COR-L47 (cell line): Measurements from ENCODE around the gene UBE2V1.
"Not testable (repeated sequence)": the region's sequence is repeated elsewhere in the genome, so short reads cannot be mapped to it uniquely, and the experiment has no call there.

Experiments
- DNase-seq: peaks from one replicate; lab custom pipeline; 2025; lab: John Stamatoyannopoulos, UW

Gene UBE2V1

DNA sequence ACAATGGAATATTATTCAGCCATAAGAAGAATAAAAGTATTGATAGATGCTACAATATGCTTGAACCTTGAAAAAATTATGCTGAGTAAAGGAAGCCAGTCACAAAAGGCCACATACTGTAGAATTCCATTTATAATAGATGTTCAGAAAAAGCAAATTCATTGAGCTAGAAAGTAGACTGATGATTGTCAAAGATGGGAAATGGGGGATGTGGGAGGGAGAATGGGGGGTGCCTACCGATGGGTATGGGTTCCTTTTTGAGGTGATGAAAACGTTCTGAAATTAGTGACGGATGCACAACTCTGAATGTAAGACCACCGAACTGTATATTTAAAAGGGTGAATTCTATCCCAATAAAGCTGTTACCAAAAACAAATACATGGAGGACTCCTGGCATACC lies 18.4 kb downstream of the UBE2V1 start:
- no peak for DNase-seq

GRCh38 chr20:50093240-50093639 lies 19.7 kb downstream of the UBE2V1 start:
- DNase-seq = no peak

GRCh38 chr20:50092436-50092835 lies 20.5 kb downstream of the UBE2V1 start:
- no peak for DNase-seq

GRCh38 chr20:50089787-50090177 lies 23.2 kb downstream of the UBE2V1 start:
- DNase-seq = no peak

DNA sequence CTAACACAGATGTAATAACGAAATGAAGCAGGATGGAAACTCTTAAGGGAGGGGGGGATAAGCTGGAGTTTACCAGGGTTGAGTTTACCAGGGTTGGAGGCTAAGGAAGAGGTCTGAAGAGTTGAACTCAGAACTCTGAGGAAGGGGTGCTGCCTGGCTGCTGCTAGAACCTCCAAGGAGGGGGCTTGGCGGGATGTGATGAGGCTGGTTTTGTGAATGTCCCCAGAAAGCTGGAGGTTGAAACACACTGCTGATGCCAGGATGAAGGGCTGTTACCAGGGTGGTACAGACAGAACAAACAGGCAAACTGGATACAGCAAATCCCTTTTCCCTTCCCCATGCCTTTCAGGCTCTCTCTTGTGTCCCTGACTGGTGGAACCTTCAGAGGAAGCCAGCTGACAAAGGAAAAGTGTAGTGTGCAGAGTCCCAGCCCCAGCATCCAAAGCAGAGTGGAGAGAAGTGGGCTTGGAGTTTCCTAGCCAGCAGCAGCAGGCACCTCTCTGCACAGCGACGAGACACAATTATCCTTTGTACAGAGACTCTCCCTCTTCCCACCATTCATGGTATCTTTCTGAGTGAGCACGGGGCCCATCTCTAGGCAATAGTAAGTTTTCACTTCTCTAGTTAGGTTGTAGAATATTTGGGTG lies 23.7 kb downstream of the UBE2V1 start:
- no peak for DNase-seq

- DNase-seq = no peak
Observed at GRCh38 chr20:50088022-50088421, 24.9 kb downstream of the UBE2V1 start.

DNA sequence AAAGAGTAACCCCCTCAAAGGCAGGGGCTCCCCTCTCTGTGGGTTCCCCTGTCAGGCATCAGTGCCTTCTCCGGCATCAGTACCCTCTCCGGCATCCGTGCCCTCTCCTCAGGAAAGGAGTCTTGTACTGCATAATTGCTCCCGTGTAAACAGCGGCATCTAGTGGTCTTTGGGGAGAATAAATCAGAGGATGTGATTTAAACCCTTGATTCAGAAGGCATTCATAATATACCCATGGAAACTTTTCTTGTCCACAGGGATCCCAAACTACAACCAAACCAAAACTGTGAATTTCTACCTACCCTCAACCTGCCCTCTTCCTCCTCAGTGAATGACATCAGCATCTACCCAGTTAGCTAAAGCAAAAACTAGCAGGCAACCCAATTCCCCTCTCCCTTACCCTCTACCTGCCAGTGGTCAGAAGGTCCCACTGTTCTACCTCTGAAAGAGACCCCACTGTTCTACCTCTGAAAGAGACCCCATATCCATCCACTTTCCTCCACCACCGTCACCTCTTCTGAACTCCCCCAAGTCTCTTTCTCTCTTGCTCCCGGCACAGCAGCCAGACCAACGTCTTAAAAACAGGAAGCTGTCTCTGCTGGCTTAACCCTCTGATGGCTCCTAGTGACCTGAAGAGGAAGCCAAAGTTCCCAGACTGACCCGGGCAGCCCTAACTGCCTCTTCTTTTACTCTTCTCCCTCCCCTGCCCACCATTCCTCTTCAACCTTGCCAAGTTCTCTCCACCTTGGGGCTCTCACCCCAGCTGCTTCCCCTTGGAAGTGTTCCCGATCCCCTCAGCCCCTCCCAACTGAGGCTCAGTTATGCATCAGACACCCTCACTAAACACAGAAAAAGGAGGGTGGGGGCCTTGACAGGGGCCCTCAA lies 27.2 kb downstream of the UBE2V1 start:
- peak; percentile 55 for DNase-seq

DNA sequence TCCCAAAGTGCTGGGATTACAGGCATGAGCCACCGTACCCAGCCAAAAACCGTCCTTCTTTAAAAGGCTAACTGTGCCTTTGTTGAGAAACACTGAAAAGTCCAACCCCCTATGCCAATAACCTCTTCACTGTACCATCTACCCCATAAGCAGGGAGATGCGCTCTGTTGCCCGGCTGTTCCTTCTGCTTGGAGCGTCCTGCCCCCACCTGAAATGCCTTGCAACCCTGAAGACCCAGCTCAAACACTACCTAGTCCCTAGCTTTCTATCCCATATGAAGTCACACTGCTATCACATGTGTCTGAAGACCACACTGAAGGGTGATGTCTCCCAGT lies 27.8 kb downstream of the UBE2V1 start:
- DNase-seq = no peak

DNA sequence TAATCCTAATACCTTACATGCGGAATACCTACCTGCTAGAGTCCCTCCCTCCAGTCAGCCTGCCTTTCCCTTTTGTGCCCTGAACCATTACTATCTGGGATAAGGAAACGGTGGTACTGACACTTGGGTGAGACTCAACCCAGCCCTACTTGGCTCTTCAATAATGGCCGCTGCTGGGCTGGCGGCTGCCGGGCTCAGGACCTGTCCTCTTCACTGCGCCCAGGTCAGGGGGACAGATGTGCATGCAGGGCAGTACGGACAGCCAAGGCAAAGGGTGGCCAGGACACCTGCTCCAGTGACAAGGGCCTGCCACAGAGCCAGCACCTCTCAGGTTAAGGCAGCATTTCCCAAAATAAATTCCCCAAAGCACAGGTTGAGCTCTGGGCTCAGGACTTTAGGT lies 29.9 kb downstream of the UBE2V1 start:
- no peak for DNase-seq

DNA sequence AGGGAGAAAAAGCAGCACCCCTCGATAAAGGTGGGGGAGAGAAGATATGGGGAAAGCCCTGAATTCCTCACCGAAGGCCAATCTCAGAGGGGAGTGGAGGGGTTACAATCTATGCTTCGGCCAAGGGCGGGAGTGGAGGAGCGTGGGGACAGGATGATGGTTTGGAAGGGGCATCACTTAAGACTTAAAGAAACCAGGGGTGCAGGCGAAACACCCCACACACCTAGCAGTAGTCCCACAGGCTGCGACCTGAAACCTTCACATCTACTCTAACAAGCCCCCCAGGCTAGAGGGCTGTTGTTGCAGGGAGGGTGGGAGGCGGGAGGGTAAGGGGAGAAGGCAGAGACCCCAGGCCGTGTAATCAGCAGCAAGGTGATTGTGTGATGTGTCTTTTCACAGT lies 30.9 kb downstream of the UBE2V1 start:
- DNase-seq = not testable (repeated sequence)

GRCh38 chr20:50077818-50078601 lies 34.9 kb downstream of the UBE2V1 start:
- DNase-seq = no peak

DNA sequence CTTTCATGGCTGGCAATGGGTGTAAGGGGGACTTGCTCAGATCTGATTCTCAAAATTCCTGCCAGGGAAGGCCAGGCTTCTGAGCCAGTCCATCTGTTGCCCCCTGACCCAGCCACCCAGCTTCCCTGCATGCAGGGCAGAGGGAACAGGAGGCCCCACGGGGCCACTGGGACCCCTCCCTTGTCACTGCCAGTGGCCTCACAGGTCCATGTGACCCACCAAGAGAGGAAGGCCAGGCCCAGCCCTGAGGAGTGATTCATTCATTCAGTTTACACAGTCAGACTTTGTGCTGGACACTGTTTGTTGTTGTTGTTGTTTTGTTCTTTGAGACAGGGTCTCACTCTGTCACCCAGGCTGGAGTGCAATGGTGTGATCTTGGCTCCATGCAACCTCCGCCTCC lies 39.5 kb downstream of the UBE2V1 start:
- DNase-seq = no peak

DNA sequence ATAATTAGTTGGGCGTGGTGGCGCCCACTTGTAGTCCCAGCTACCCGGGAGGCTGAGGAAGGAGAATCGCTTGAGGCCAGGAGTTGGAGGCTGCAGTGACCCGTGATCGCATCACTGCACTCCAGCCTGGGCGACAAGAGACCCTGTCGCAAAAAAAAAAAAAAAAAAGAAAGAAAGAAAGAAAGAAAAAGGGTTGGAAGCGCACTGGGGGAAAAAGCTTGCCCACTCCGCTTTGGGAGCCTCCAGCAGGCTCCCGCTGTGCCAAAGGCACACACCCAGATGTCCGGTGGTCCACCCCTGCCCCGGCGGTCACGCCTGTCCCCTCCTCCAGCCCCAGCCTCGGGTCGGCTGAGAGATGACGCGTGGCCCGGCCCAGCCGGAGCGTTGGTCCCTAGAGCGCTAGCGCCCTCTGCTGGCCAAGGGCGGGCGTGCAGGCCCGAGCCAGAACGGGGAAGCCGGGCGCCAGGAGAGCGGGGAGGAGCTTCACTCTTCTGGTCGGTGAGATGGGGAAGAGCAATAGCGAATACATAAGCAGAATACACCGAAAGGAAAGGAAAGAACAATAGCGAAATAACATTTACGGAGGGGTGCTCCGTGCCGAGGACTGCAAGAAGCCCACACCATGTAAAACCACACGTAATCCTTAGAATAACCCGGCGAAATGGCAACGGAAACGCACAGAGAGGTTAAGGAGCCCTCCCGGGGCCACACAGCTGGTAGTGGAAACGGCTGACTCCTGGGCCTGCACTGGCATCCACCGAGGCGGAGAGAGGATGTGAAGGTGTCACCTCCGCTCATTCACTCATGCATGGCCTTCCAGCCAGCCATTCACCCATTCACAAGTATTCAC lies 41.7 kb downstream of the UBE2V1 start:
- peak; percentile 62 for DNase-seq

GRCh38 chr20:50070361-50070760 lies 42.6 kb downstream of the UBE2V1 start:
- no peak for DNase-seq

GRCh38 chr20:50068041-50068651 lies 44.8 kb downstream of the UBE2V1 start:
- DNase-seq = no peak

GRCh38 chr20:50067461-50067860 lies 45.5 kb downstream of the UBE2V1 start:
- no peak for DNase-seq

DNA sequence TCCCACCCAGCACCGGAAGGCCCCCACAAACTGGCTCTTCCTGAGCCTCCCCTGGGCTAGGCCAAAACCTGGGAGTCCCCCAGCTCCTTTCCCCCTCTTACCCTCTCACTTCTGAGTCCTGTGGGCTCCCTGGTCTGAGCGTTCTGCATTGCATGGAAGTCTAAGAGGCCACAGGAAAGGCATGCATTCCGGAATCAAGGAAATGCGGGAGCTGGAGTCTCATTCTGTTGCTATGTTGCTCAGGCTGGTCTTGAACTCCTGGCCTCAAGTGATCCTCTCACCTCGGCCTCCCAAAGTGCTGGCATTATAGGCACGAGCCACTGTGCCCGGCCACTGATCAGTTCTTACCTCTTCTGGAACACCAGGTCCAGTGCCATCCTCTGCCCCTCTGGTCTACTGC lies 45.9 kb downstream of the UBE2V1 start:
- no peak for DNase-seq

DNA sequence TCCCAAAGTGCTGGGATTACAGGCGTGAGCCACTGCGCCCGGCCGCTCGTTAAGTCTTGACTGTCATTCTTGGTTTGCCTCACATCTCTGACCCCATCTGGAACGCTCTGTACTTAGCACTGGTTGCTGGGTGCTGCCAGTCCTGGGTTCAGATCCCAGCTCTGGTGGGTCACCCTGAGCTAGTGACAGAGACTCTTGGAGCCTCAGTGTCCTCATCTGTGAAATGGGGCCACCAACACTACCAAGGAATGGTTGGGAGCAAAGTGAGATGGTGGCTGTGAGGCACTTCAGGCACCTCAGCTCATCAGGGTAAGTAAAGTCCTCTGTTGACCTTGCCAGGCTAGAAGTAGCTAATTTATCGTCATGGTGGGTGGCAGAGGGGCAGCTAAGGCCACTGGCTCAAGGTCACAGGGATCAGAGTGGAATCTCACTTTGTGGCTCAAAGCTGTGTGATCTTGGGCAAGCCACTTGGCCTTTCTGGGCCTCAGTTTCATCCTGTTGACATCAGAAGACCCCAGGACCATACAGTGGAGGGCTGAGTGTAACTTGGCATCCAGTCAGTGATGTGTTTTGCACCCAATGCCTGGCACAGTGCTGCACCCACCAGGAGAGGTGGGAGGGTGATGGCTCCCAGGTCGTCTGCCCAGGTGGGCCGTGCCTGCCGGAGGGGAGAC lies 46.7 kb downstream of the UBE2V1 start:
- no peak for DNase-seq

GRCh38 chr20:50065325-50065615 lies 47.7 kb downstream of the UBE2V1 start:
- no peak for DNase-seq

DNA sequence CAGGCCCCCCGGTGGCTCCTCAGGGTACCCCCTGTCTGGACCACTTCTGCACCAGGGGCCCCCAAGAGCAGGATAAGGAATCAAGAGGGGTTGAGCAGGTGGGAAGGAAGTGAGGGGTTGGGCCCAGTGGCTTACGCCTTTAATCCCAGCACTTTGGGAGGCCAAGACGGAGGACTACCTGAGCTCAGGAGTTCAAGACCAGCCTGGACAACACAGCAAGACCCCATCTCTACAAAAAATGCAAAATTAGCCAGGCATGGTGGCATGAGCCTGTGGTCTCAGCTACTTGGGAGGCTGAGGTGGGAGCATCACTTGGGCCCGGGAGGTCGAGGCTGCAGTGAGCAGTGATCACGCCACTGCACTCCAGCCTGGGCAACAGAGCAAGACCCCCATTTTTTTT lies 49.2 kb downstream of the UBE2V1 start:
- DNase-seq = not testable (repeated sequence)
